Testis (tissue), 2 donors: ENCODE measurements around the gene EHF.

Experiments used
- CTCF ChIP-seq, 3 experiments: fragments of 450-650 bp in 2 of 3; fragments of 200-600 bp in 1 of 3; sonication (generic) in 1 of 3; IDR thresholded peaks; one replicate each; pipeline ENCODE4 v1.5.1; 2016 to 2019; ENCODE audit warnings: antibody characterized with exemption in 3 of 3, mild to moderate bottlenecking in 2 of 3, moderate library complexity in 1 of 3
- POLR2A ChIP-seq: fragments of 450-650 bp; IDR thresholded peaks from one replicate; pipeline ENCODE4 v1.6.1; 2017; ENCODE audit warnings: antibody characterized with exemption, mild to moderate bottlenecking, moderate library complexity

- TF ChIP-seq POLR2A (no peak), CTCF (IDR thresholded peaks at IDR 0.05) (no peak)
Measured at GRCh38 chr11:34623463-34623862, 2.6 kb downstream of the EHF start.
